HCT116 (cell line): ENCODE measurements around the gene ZMYND10. TPM values are rescaled to one million over a fixed set of nuclear protein-coding genes. Genes with fewer than 3 reads are reported as not detected.

Experiments
- ATAC-seq: fragments of 200-7000 bp; cut with Tn5 transposase; 2 replicates; pipeline ENCODE4 v1.9.1; 2020; ENCODE audit warnings: mild to moderate bottlenecking, moderate library complexity
- BruUV-seq: library from RNA; stranded (reverse); fragments of 400-500 nt; replicated peaks from 2 replicates; lab custom pipeline; 2021; lab: Mats Ljungman, UMichigan
- CTCF ChIA-PET: fragments of 300-600 bp; sonication (Branson Sonifier 250); formaldehyde crosslinking; loops from one replicate; lab custom pipeline; 2021; ENCODE audit warnings: antibody characterized with exemption; lab: Charles Lee
- POLR2A ChIA-PET: fragments of 300-600, 350-600 bp; sonication (Branson Sonifier 250); formaldehyde crosslinking; loops from one replicate; lab custom pipeline; 2021; ENCODE audit warnings: antibody characterized with exemption; lab: Charles Lee
- RAD21 ChIA-PET, 2 experiments: fragments of 300-600 bp; sonication (Branson Sonifier 250); formaldehyde crosslinking; loops; one replicate each; lab custom pipeline; 2023; ENCODE audit warnings: low total read pairs in 2 of 2; ENCODE audit not compliant: uncharacterized antibody in 2 of 2, unreplicated experiment in 2 of 2, low non-redundant PET in 1 of 2; lab: Charles Lee
- DNase-seq: peaks from one replicate; pipeline ENCODE4 v3.0.0-alpha.2; 2010; ENCODE audit warnings: low read depth, low spot score
- H2AFZ ChIP-seq: fragments of 200-600 bp; shearing (Covaris generic), sonication (generic); 2 replicates; pipeline ENCODE4 v1.6.1; 2017; ENCODE audit warnings: low read depth, mixed run types, mixed read lengths, antibody characterized with exemption, low read length; ENCODE audit not compliant: poor library complexity, severe bottlenecking
- H3K27ac ChIP-seq: 2 replicates; pipeline ENCODE4 v1.5.1; 2012; ENCODE audit warnings: low read depth, low read length
- H3K27me3 ChIP-seq: fragments of 200-600 bp; sonication (generic); 2 replicates; pipeline ENCODE4 v1.6.1; 2016; ENCODE audit warnings: mixed run types, low read length, mixed read lengths; ENCODE audit not compliant: insufficient read depth
- H3K36me3 ChIP-seq, 2 experiments: fragments of 200-500 bp in 1 of 2; fragments of 200-600 bp in 1 of 2; sonication (Bioruptor generic) in 1 of 2; sonication (generic) in 1 of 2; 2 replicates each; pipeline versions ENCODE4 v1.5.1 to v1.6.1; 2014 to 2016; ENCODE audit warnings: low read length in 2 of 2, inconsistent platforms in 1 of 2, mixed read lengths in 1 of 2, mixed run types in 1 of 2; ENCODE audit not compliant: insufficient read depth in 2 of 2, control insufficient read depth in 1 of 2
- H3K4me1 ChIP-seq, 2 experiments: fragments of 200-600 bp in 1 of 2; sonication (generic) in 1 of 2; 2 replicates each; pipeline versions ENCODE4 v1.5.1 to v1.6.1; 2012 to 2017; ENCODE audit warnings: low read length in 2 of 2, inconsistent platforms in 1 of 2, mild to moderate bottlenecking in 1 of 2, mixed read lengths in 1 of 2, mixed run types in 1 of 2, moderate library complexity in 1 of 2; ENCODE audit not compliant: insufficient read depth in 2 of 2, control insufficient read depth in 1 of 2
- H3K4me2 ChIP-seq: fragments of 200-600 bp; sonication (generic); 2 replicates; pipeline ENCODE4 v1.6.1; 2017; ENCODE audit warnings: mixed run types, low read length, mixed read lengths
- H3K4me3 ChIP-seq, 2 experiments: fragments of 200-600 bp in 1 of 2; sonication (generic) in 1 of 2; replicated peaks in 1 of 2; 2 replicates each; pipeline ENCODE4 v1.5.1; 2011 to 2016; ENCODE audit warnings: low read length in 2 of 2, control low read depth in 1 of 2, low read depth in 1 of 2, mild to moderate bottlenecking in 1 of 2, mixed read lengths in 1 of 2, mixed run types in 1 of 2
- H3K79me2 ChIP-seq: fragments of 200-600 bp; sonication (generic); 2 replicates; pipeline ENCODE4 v1.6.1; 2017; ENCODE audit warnings: mild to moderate bottlenecking, mixed run types, low read length, moderate library complexity, mixed read lengths; ENCODE audit not compliant: insufficient read depth
- H3K9ac ChIP-seq: fragments of 200-600 bp; sonication (generic); 2 replicates; pipeline ENCODE4 v1.6.1; 2016; ENCODE audit warnings: low read length, mixed read lengths
- H3K9me2 ChIP-seq: fragments of 200-600 bp; sonication (generic), shearing (Covaris generic); 2 replicates; pipeline ENCODE4 v1.6.1; 2017; ENCODE audit warnings: mixed run types, mild to moderate bottlenecking, moderate library complexity; ENCODE audit not compliant: insufficient read depth
- H3K9me3 ChIP-seq, 2 experiments: fragments of 200-500 bp in 1 of 2; fragments of 200-600 bp in 1 of 2; sonication (Bioruptor generic) in 1 of 2; sonication (generic) in 1 of 2; 2 replicates each; pipeline ENCODE4 v1.6.1; 2014 to 2017; ENCODE audit warnings: low read length in 2 of 2, mixed read lengths in 2 of 2, inconsistent platforms in 1 of 2, low read depth in 1 of 2, mild to moderate bottlenecking in 1 of 2, mixed run types in 1 of 2, moderate library complexity in 1 of 2; ENCODE audit not compliant: control insufficient read depth in 1 of 2, insufficient read depth in 1 of 2
- H4K20me1 ChIP-seq: fragments of 200-600 bp; sonication (generic), shearing (Covaris generic); 2 replicates; pipeline ENCODE4 v1.6.1; 2017; ENCODE audit warnings: mixed run types, mild to moderate bottlenecking, moderate library complexity; ENCODE audit not compliant: insufficient read depth
- EGR1 ChIP-seq: IDR thresholded peaks from 2 replicates; pipeline ENCODE4 v1.6.1; 2012; ENCODE audit warnings: low read depth
- ELF1 ChIP-seq: IDR thresholded peaks from 2 replicates; pipeline ENCODE4 v1.6.1; 2012; ENCODE audit warnings: low read depth, borderline replicate concordance
- FOSL1 ChIP-seq: IDR thresholded peaks from 2 replicates; pipeline ENCODE4 v1.6.1; 2012; ENCODE audit warnings: low read depth
- POLR2A ChIP-seq: IDR thresholded peaks from 2 replicates; pipeline ENCODE4 v1.7.0; 2011; ENCODE audit warnings: borderline replicate concordance; ENCODE audit not compliant: insufficient read depth, insufficient read length; ENCODE audit errors: extremely low read depth
- POLR2AphosphoS5 ChIP-seq: IDR thresholded peaks from 2 replicates; pipeline ENCODE4 v1.6.1; 2011; ENCODE audit warnings: mild to moderate bottlenecking, low read depth, low read length, moderate library complexity
- SP1 ChIP-seq: IDR thresholded peaks from 2 replicates; pipeline ENCODE4 v1.6.1; 2012; ENCODE audit warnings: low read depth
- YY1 ChIP-seq: IDR thresholded peaks from 2 replicates; pipeline ENCODE4 v1.6.1; 2011; ENCODE audit warnings: low read length, low read depth, moderate library complexity, mild to moderate bottlenecking; ENCODE audit not compliant: insufficient replicate concordance; ENCODE audit errors: extremely low read depth
- ZFX ChIP-seq: fragments of 450-650 bp; IDR thresholded peaks from 2 replicates; pipeline ENCODE4 v1.6.1; 2017
- intact Hi-C: fragments of 100-400 bp; cut with micrococcal nuclease; formaldehyde crosslinking; loops from 2 replicates; pipeline ENCODE4 v1.10.0; 2022
- total RNA-seq: library from RNA; stranded (reverse); gene quantifications from one replicate; pipeline ENCODE4 v1.2.1, GENCODE V29; 2021; ENCODE audit not compliant: unreplicated experiment
- TF ChIP-seq, protein P1 (sequence below): IDR thresholded peaks from 2 replicates; pipeline ENCODE4 v1.6.1; 2012; ENCODE audit warnings: low read depth
- TF ChIP-seq, protein P2 (sequence below): IDR thresholded peaks from 2 replicates; pipeline ENCODE4 v1.6.1; 2012
- TF ChIP-seq, protein P3 (sequence below): IDR thresholded peaks from 2 replicates; pipeline ENCODE4 v1.6.1; 2011; ENCODE audit warnings: mild to moderate bottlenecking, low read length, moderate library complexity; ENCODE audit not compliant: insufficient replicate concordance; ENCODE audit errors: extremely low read depth

The ZMYND10 gene
- total RNA-seq, 1 experiment from 2014 or later, result 3.3 TPM

- ChIA-PET RAD21 (interaction anchor here (0.7 to 0.9 kb wide), 2 partner anchors 29 to 98 kb away, joined by 3 to 4 read pairs; no protein-coding TSS in a partner anchor), POLR2A (interaction anchor here (1.0 to 1.8 kb wide), 9 partner anchors 8 to 57 kb away, joined by 3 to 7 read pairs (median 4); partner anchors contain the start of genes GNAI2 and HYAL1), CTCF (interaction anchor here (1.2 to 1.9 kb wide), 6 partner anchors 18 to 66 kb away, joined by 3 to 8 read pairs (median 6); no protein-coding TSS in a partner anchor)
- H3K27me3 ChIP-seq, result no peaks in the 10 kb centered on the region
- H3K9ac ChIP-seq, result peak within 1 kb of the TSS; percentile 99
- H3K9me3 ChIP-seq, result no peaks in the 10 kb centered on the region
- intact Hi-C loops, result no loop called here
- H4K20me1 ChIP-seq, result no peaks in the 10 kb centered on the region
- peaks cover 20 to 34% of the 10 kb centered on the region in 2 experiments for H3K36me3 ChIP-seq
- BruUV-seq, result TSS peak; percentile 99
- no peaks in the 10 kb centered on the region for H3K9me2 ChIP-seq
- H3K27ac ChIP-seq, result peak within 1 kb of the TSS; percentile 95
- H3K79me2 ChIP-seq, result peaks cover 42% of the 10 kb centered on the region
- ATAC-seq (peak; percentile 94), DNase-seq (peak; percentile 96)
- H3K4me2 ChIP-seq, result peak within 1 kb of the TSS; percentile 85
- peaks cover 11 to 17% of the 10 kb centered on the region in 2 experiments for H3K4me1 ChIP-seq
- TF ChIP-seq, protein P1, sequence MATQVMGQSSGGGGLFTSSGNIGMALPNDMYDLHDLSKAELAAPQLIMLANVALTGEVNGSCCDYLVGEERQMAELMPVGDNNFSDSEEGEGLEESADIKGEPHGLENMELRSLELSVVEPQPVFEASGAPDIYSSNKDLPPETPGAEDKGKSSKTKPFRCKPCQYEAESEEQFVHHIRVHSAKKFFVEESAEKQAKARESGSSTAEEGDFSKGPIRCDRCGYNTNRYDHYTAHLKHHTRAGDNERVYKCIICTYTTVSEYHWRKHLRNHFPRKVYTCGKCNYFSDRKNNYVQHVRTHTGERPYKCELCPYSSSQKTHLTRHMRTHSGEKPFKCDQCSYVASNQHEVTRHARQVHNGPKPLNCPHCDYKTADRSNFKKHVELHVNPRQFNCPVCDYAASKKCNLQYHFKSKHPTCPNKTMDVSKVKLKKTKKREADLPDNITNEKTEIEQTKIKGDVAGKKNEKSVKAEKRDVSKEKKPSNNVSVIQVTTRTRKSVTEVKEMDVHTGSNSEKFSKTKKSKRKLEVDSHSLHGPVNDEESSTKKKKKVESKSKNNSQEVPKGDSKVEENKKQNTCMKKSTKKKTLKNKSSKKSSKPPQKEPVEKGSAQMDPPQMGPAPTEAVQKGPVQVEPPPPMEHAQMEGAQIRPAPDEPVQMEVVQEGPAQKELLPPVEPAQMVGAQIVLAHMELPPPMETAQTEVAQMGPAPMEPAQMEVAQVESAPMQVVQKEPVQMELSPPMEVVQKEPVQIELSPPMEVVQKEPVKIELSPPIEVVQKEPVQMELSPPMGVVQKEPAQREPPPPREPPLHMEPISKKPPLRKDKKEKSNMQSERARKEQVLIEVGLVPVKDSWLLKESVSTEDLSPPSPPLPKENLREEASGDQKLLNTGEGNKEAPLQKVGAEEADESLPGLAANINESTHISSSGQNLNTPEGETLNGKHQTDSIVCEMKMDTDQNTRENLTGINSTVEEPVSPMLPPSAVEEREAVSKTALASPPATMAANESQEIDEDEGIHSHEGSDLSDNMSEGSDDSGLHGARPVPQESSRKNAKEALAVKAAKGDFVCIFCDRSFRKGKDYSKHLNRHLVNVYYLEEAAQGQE, result no peak
- TF ChIP-seq EGR1, result no peak
- TF ChIP-seq ELF1, result no peak
- no peak for TF ChIP-seq SP1
- TF ChIP-seq YY1, result peak; percentile 91
- peak; percentile 56 for TF ChIP-seq POLR2A
- no peak for TF ChIP-seq FOSL1
- peak; percentile 87; the same call in 1 of the 2 replicates for TF ChIP-seq POLR2AphosphoS5
- TF ChIP-seq, protein P2, sequence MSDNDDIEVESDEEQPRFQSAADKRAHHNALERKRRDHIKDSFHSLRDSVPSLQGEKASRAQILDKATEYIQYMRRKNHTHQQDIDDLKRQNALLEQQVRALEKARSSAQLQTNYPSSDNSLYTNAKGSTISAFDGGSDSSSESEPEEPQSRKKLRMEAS, result no peak
- TF ChIP-seq, protein P3, sequence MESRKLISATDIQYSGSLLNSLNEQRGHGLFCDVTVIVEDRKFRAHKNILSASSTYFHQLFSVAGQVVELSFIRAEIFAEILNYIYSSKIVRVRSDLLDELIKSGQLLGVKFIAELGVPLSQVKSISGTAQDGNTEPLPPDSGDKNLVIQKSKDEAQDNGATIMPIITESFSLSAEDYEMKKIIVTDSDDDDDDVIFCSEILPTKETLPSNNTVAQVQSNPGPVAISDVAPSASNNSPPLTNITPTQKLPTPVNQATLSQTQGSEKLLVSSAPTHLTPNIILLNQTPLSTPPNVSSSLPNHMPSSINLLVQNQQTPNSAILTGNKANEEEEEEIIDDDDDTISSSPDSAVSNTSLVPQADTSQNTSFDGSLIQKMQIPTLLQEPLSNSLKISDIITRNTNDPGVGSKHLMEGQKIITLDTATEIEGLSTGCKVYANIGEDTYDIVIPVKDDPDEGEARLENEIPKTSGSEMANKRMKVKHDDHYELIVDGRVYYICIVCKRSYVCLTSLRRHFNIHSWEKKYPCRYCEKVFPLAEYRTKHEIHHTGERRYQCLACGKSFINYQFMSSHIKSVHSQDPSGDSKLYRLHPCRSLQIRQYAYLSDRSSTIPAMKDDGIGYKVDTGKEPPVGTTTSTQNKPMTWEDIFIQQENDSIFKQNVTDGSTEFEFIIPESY, result peak; percentile 28
- peak; percentile 13; the same call in 1 of the 2 replicates for TF ChIP-seq ZFX
- H2AFZ ChIP-seq, result no peak within 1 kb of the TSS
- peak within 1 kb of the TSS; percentile 98 to 99 for H3K4me3 ChIP-seq
Observed at GRCh38 chr3:50292159-50293078, 53.1 kb downstream of the ZMYND10 start, which contains the start of gene IFRD2. TSS of gene IFRD2 (minus strand) at chr3:50292429. CDS start at chr3:50292274, 155 bp downstream.
